Common myeloid progenitor, CD34-positive (primary cell): ENCODE data around the gene CX3CL1.

Experiments
- CTCF ChIA-PET: fragments of 350-600 bp; sonication (Branson Sonifier 250); formaldehyde crosslinking; loops from one replicate; lab custom pipeline; 2021; ENCODE audit warnings: antibody characterized with exemption; lab: Charles Lee
- POLR2A ChIA-PET: fragments of 350-600 bp; sonication (Branson Sonifier 250); formaldehyde crosslinking; loops from one replicate; lab custom pipeline; 2021; ENCODE audit warnings: antibody characterized with exemption; lab: Charles Lee
- DNase-seq, 3 donors: peaks; one replicate each; pipeline versions ENCODE4 v3.0.0 to v3.0.0-alpha.2; 2013
- H3K27ac ChIP-seq, 2 experiments: 1 replicate in 1 of 2; 2 replicates in 1 of 2; pipeline ENCODE4 v1.7.0; 2013; ENCODE audit warnings: inconsistent platforms in 2 of 2, low read length in 2 of 2, mild to moderate bottlenecking in 2 of 2, low read depth in 1 of 2, moderate library complexity in 1 of 2; ENCODE audit not compliant: severe bottlenecking in 2 of 2, insufficient read depth in 1 of 2, poor library complexity in 1 of 2
- H3K27me3 ChIP-seq, 5 experiments: replicated peaks in 2 of 5; 1 replicate in 3 of 5; 2 replicates in 2 of 5; pipeline versions ENCODE4 v1.6.1 to v1.7.0; 2013; ENCODE audit warnings: low read length in 4 of 5, mild to moderate bottlenecking in 2 of 5, moderate library complexity in 2 of 5, inconsistent platforms in 1 of 5; ENCODE audit not compliant: insufficient read depth in 5 of 5, control insufficient read depth in 4 of 5
- H3K36me3 ChIP-seq, 4 experiments: 1 replicate in 2 of 4; 2 replicates in 2 of 4; pipeline versions ENCODE4 v1.6.1 to v1.7.0; 2013; ENCODE audit warnings: low read length in 3 of 4, control low read depth in 1 of 4, mild to moderate bottlenecking in 1 of 4; ENCODE audit not compliant: control insufficient read depth in 4 of 4, insufficient read depth in 4 of 4
- H3K4me1 ChIP-seq, 4 experiments: 1 replicate in 3 of 4; 2 replicates in 1 of 4; pipeline versions ENCODE4 v1.6.1 to v1.7.1; 2013; ENCODE audit warnings: low read length in 3 of 4, mild to moderate bottlenecking in 3 of 4, control low read depth in 1 of 4, inconsistent platforms in 1 of 4, moderate library complexity in 1 of 4; ENCODE audit not compliant: control insufficient read depth in 4 of 4, insufficient read depth in 4 of 4; ENCODE audit errors: control extremely low read depth in 1 of 4
- H3K4me3 ChIP-seq, 7 experiments: 1 replicate in 4 of 7; 2 replicates in 3 of 7; pipeline versions ENCODE4 v1.5.1 to v1.7.0; 2013; ENCODE audit warnings: mild to moderate bottlenecking in 7 of 7, low read length in 6 of 7, moderate library complexity in 6 of 7, inconsistent platforms in 2 of 7, low read depth in 2 of 7, control low read depth in 1 of 7; ENCODE audit not compliant: insufficient read depth in 4 of 7, control insufficient read depth in 1 of 7; ENCODE audit errors: extremely low read depth in 1 of 7
- H3K9me3 ChIP-seq, 5 experiments: 1 replicate in 4 of 5; 2 replicates in 1 of 5; pipeline versions ENCODE4 v1.6.1 to v1.7.1; 2013; ENCODE audit warnings: low read length in 4 of 5, mild to moderate bottlenecking in 2 of 5, inconsistent platforms in 1 of 5, low read depth in 1 of 5, moderate library complexity in 1 of 5; ENCODE audit not compliant: control insufficient read depth in 4 of 5, insufficient read depth in 2 of 5; ENCODE audit errors: control extremely low read depth in 1 of 5
- WGBS: methylation state at CpG from one replicate; pipeline ENCODE4 v1.1.5; 2013; ENCODE audit not compliant: insufficient coverage; 5-methylcytosine and 5-hydroxymethylcytosine counted together

The CX3CL1 gene

DNA sequence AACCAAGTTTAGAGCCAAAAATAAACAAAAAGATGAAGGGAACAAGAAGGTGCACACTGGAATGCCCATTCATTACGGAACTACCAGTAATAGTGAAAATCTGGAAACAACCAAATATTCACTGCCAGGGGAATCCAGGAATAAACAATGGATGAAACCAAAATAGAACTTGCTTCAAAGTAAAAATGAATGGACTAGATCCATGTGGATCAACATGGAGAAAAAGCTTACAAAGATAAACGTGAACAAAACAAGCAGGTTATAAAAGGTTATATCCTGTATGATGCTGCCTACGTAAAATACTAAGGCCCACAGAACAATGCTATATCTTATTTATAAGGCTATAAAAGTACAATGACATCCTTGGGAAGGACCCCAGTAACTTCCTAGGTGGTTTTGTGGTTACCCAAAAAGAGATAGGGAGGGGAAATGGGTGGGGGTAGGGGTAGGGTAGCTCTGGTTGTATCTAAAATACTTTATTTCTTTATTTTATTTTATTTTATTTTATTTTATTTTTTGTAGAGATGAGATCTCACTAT lies 26.6 kb upstream of the CX3CL1 start:
- Histone ChIP-seq H3K27me3 (peaks cover 4 to 22% (median 5%) of the 10 kb centered on the region in 5 experiments), H3K27ac (no peak overlapping the region), H3K9me3 (peaks cover 0 to 7% (median 2%) of the 10 kb centered on the region in 5 experiments), H3K4me3 (no peak overlapping the region), H3K36me3 (no peaks in the 10 kb centered on the region), H3K4me1 (peaks cover 0 to 18% (median 9%) of the 10 kb centered on the region in 4 experiments)
- DNase-seq: no peak
- ChIA-PET POLR2A (no interaction called here), CTCF (interaction anchor here (0.7 kb wide), 1 partner anchor 71 kb away, joined by 3 read pairs; no protein-coding TSS in a partner anchor)
- WGBS: no CpG with 5 or more reads among the region's 3 CpGs

DNA sequence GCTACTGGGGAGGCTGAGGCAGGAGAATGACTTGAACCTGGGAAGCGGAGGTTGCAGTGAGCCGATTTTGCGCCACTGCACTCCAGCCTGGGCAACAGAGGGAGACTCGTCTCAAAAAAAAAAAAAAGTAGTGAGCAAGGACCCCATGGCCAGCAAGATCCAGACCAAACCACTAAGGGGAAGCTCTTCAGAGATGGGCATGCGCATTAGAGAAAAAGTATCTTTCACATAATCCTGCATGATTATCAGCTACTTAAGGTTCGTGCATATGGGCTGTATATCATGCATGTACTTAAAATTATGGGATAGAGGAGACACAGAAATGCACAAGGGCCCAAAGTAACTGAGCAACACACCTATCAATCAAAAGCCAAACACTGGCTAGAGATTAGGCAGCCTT lies 24.4 kb upstream of the CX3CL1 start:
- CTCF ChIA-PET: interaction anchor here (1.6 kb wide), 1 partner anchor 46 kb away, joined by 5 read pairs; no protein-coding TSS in a partner anchor
- 100% methylated on average over 1 of the region's 6 CpGs for WGBS
- Histone ChIP-seq H3K27me3 (peaks cover 4 to 26% (median 9%) of the 10 kb centered on the region in 5 experiments), H3K9me3 (peaks cover 0 to 7% (median 2%) of the 10 kb centered on the region in 5 experiments), H3K27ac (no peak overlapping the region), H3K4me3 (no peak overlapping the region), H3K36me3 (no peaks in the 10 kb centered on the region), H3K4me1 (peaks cover 0 to 13% (median 6%) of the 10 kb centered on the region in 4 experiments)
- no peak for DNase-seq
- POLR2A ChIA-PET: no interaction called here

DNA sequence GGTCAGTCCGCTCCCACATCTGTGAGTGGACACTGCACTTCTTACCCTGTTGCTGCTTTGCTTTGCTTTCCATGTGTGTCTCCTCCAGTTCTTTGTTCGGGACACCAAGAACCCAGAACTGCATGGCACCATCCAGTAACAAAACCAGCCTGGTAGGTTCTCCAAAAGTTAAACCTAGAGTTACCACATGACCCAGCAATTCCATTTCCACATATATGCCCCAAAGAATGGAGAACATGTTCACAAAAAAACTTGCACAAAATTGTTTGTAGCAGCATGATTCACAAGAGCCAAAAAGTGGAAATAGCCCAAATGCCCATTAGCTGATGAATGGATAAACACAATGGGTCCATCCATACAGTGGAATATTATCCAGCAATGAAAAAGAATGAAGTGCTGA lies 24.0 kb upstream of the CX3CL1 start:
- no peak overlapping the region for H3K27ac ChIP-seq
- H3K36me3 ChIP-seq: no peaks in the 10 kb centered on the region
- ChIA-PET POLR2A (no interaction called here), CTCF (interaction anchor here (1.6 kb wide), 1 partner anchor 47 kb away, joined by 5 read pairs; no protein-coding TSS in a partner anchor)
- DNase-seq: no peak
- H3K4me3 ChIP-seq: no peak overlapping the region
- H3K4me1 ChIP-seq: peaks cover 0 to 13% (median 6%) of the 10 kb centered on the region in 4 experiments
- 87% methylated on average over 2 of the region's 2 CpGs for WGBS
- peaks cover 4 to 26% (median 9%) of the 10 kb centered on the region in 5 experiments for H3K27me3 ChIP-seq
- peaks cover 0 to 7% (median 2%) of the 10 kb centered on the region in 5 experiments for H3K9me3 ChIP-seq

DNA sequence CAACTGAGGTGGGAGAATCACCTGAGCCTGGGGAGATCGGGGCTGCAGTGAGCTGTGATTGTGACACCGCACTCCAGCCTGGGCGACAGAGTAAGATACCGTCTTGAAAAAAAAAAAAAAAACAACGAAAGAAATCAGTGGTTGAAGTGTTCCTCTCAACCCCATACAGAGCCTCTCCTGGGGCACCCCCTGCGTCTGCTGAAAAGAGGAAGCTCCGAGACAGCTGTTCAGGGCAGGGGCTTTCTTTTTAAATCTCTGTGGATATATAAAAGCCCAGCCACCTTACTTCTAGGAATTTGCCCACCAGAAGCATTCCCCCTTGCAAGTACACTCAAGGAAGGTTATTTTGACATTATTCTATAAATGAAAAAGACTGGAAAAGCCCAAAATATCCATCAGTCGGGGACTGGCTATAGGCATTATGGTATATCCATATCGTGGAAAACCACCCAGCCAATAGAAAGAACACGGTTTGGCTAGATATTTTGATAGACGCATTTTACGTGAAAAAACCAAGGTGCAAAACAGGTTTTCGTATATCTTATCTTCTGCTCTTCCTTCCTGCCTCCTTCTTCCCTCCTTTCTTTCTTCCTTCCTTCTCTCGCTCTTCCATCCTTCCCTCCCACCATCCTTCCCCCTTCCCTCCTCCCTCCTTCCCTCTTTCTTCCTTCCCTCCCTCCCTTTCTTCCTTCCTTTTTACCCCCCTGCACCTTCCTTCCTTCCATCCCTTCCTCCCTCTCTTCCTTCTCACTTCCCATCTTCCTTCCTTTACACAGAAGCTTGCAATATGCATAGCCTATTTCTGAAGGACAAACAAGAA lies 22.9 kb upstream of the CX3CL1 start:
- H3K4me1 ChIP-seq: peaks cover 0 to 13% (median 6%) of the 10 kb centered on the region in 4 experiments

DNA sequence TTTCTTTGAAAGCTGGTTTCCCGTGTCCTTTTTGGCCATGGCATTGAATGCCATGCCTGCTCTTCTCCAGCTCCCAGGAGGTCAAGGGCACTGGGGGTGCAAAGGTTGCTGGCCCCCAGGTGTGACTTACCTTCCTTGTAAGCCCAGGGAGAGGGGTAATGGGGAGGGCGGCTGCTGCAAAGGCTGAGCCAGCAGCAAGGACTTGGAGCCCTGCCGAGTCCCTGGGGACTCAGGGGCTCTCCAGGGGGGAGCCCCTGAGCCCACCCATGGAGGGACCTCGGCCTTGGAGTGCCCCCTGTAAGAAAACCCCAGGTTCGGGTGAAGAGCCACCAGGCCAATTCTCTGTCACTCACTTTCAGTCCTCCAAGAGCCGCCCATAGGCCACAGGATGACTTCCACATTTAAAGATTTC lies 19.6 kb upstream of the CX3CL1 start:
- H3K27me3 ChIP-seq: peaks cover 0 to 15% (median 12%) of the 10 kb centered on the region in 5 experiments
- ChIA-PET CTCF (interaction anchor here (0.6 kb wide), 1 partner anchor 149 kb away, joined by 3 read pairs; no protein-coding TSS in a partner anchor), POLR2A (no interaction called here)
- H3K4me3 ChIP-seq: no peak overlapping the region
- H3K36me3 ChIP-seq: no peaks in the 10 kb centered on the region
- 87% methylated on average over 4 of the region's 6 CpGs for WGBS
- H3K9me3 ChIP-seq: no peaks in the 10 kb centered on the region
- DNase-seq: no peak
- peaks cover 0 to 13% (median 6%) of the 10 kb centered on the region in 4 experiments for H3K4me1 ChIP-seq
- H3K27ac ChIP-seq: no peak overlapping the region

More for the DNA sequence above, 22.9 kb upstream of the CX3CL1 start:
- Histone ChIP-seq H3K27ac (no peak overlapping the region), H3K4me3 (no peak overlapping the region), H3K27me3 (peaks cover 4 to 26% (median 9%) of the 10 kb centered on the region in 5 experiments), H3K36me3 (no peaks in the 10 kb centered on the region), H3K9me3 (peaks cover 0 to 7% (median 2%) of the 10 kb centered on the region in 5 experiments)
- WGBS: 6% methylated on average over 11 of the region's 14 CpGs
- ChIA-PET CTCF (interaction anchor here (1.2 kb wide), 1 partner anchor 69 kb away, joined by 3 read pairs; no protein-coding TSS in a partner anchor), POLR2A (no interaction called here)
- peak; percentile 70 to 93 (median 91) for DNase-seq

DNA sequence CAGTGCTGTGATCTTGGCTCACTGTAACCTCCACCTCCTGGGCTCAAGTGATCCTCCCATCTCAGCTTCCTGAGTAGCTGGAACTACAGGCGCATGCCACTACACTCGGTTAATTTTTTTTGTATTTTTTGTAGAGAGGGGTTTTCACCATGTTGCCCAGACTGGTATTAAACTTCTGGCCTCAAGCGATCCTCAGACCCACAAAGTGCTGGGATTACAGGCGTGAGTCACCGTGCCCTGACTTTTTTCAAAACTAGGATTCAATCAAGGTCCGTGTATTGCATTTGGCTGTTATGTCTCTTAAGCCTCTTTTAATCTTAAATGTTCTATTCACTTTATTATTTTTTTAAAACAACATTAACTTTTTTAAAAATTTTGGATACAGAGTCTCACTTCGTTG lies 18.0 kb upstream of the CX3CL1 start:
- Histone ChIP-seq H3K27ac (no peak overlapping the region), H3K27me3 (peaks cover 0 to 7% (median 6%) of the 10 kb centered on the region in 5 experiments), H3K9me3 (no peaks in the 10 kb centered on the region), H3K4me1 (peaks cover 0 to 6% (median 2%) of the 10 kb centered on the region in 4 experiments), H3K36me3 (no peaks in the 10 kb centered on the region), H3K4me3 (no peak overlapping the region)
- ChIA-PET CTCF (no interaction called here), POLR2A (no interaction called here)
- no peak for DNase-seq
- WGBS: 96% methylated on average over 4 of the region's 7 CpGs
